ENCODE data around the gene ME3. TPM values are rescaled to one million over a fixed set of nuclear protein-coding genes. Genes with fewer than 3 reads are reported as not detected.

Gene ME3
- total and polyA plus RNA-seq, 2 donors (not counting 1 experiment from before 2014, with no cell fraction given) = 1.3 TPM; not detected in 1

DNA sequence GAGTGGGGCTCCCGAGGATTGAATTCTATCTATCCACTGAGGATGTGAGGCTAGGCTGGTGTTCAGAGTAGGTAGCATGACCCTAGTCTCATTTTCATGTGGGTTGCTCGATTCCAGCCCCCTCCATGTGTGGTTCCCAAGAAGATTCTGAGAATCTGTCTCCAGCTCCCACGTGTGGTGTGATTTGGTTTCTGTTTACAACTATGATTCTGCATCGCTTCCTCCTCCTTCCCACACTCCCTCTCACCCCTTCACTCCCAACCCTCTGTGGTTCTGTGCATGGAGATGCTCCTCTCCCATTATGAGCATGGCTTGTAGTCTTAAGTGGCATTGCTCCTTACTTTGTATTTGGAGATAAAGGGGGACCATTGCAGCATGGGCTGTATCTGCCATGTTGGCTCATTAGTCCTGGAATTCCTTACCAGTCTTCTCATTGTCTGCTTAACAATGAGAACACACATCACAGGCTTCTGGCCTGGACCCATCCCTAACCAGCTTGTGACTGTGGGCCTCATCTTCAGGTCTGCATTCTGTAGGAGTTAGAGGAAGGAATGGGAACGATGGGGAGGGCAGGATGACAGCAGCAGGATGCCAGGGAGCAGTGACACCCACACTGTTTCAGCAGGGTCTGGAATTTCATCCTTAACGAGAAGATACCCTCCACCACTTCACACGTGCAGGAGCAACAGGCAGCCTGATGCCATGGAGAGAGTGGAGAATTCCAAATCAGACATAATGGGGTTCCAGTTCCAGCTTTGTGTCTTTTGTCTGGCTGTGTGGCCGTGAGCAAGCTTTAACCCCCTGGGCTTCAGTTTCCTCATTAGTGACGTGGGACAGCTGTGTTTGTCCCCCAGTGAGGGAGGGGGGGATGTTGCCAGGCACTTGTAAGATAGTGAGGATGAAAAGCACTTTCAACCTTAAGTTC, 211.7 kb downstream of the ME3 start:
- no peak for ATAC-seq (ENCODE audit: low read depth)
- no peaks in the 10 kb centered on the region for H3K27me3 ChIP-seq (replicated peaks in 1 of 4; ENCODE audit: control extremely low read depth in 1 of 4, control insufficient read depth in 3 of 4, insufficient read depth in 4 of 4, low read length in 3 of 4)
- no peak overlapping the region for H3K27ac ChIP-seq (ENCODE audit: low read length in 2 of 2)
- POLR2A ChIA-PET = no interaction called here
- H3K36me3 ChIP-seq (replicated peaks in 1 of 2; ENCODE audit: control extremely low read depth in 1 of 2, control insufficient read depth in 1 of 2, extremely low read depth in 1 of 2, insufficient read depth in 2 of 2, low read length in 1 of 2) = no peaks in the 10 kb centered on the region
- no peak overlapping the region for H3K4me3 ChIP-seq (ENCODE audit: control extremely low read depth in 1 of 5, extremely low read depth in 1 of 5, insufficient read depth in 1 of 5, low read depth in 2 of 5, low read length in 4 of 5)
- Mint-ChIP-seq H3K4me1 (no peaks in the 10 kb centered on the region), H3K4me3 (no peak overlapping the region), H3K27me3 (peaks cover 4% of the 10 kb centered on the region), H3K27ac (no peak overlapping the region), H3K9me3 (ENCODE audit: insufficient read depth) (no peaks in the 10 kb centered on the region)
- intact Hi-C loops (cut with micrococcal nuclease) = no loop called here
- WGBS (ENCODE audit: insufficient coverage) = 41% methylated on average over 3 of the region's 9 CpGs
- CTCF ChIA-PET = interaction anchor here (1.1 kb wide), 1 partner anchor 13 kb away, joined by 3 read pairs; no protein-coding TSS in a partner anchor
- TF ChIP-seq EZH2 (IDR thresholded peaks at IDR 0.05; ENCODE audit: borderline replicate concordance, insufficient read depth, low read depth, low read length, poor library complexity, severe bottlenecking) = no peak
- TF ChIP-seq, protein P1, sequence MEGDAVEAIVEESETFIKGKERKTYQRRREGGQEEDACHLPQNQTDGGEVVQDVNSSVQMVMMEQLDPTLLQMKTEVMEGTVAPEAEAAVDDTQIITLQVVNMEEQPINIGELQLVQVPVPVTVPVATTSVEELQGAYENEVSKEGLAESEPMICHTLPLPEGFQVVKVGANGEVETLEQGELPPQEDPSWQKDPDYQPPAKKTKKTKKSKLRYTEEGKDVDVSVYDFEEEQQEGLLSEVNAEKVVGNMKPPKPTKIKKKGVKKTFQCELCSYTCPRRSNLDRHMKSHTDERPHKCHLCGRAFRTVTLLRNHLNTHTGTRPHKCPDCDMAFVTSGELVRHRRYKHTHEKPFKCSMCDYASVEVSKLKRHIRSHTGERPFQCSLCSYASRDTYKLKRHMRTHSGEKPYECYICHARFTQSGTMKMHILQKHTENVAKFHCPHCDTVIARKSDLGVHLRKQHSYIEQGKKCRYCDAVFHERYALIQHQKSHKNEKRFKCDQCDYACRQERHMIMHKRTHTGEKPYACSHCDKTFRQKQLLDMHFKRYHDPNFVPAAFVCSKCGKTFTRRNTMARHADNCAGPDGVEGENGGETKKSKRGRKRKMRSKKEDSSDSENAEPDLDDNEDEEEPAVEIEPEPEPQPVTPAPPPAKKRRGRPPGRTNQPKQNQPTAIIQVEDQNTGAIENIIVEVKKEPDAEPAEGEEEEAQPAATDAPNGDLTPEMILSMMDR (IDR thresholded peaks at IDR 0.05) = no peak
- peaks cover 0 to 3% of the 10 kb centered on the region in 2 donors for H3K4me1 ChIP-seq (ENCODE audit: control insufficient read depth in 2 of 2, insufficient read depth in 2 of 2, low read length in 2 of 2)
- no peak for DNase-seq
- no peaks in the 10 kb centered on the region for H3K9me3 ChIP-seq (ENCODE audit: control extremely low read depth in 1 of 3, control insufficient read depth in 2 of 3, insufficient read depth in 1 of 3, low read length in 2 of 3)
- no peak overlapping the region for H3K9ac ChIP-seq (ENCODE audit: low read length)
- H3K4me2 ChIP-seq (replicated peaks; ENCODE audit: low read depth, low read length, poor library complexity, severe bottlenecking) = no peak overlapping the region
- H3K79me2 ChIP-seq (ENCODE audit: control insufficient read depth, insufficient read depth, low read length) = no peaks in the 10 kb centered on the region
- H2AFZ ChIP-seq (ENCODE audit: insufficient read depth, low read depth, low read length, poor library complexity, severe bottlenecking) = no peak overlapping the region
- H4K20me1 ChIP-seq (ENCODE audit: control insufficient read depth, insufficient read depth, low read length, poor library complexity, severe bottlenecking) = no peaks in the 10 kb centered on the region
